ENCODE data around the gene TES.

DNA sequence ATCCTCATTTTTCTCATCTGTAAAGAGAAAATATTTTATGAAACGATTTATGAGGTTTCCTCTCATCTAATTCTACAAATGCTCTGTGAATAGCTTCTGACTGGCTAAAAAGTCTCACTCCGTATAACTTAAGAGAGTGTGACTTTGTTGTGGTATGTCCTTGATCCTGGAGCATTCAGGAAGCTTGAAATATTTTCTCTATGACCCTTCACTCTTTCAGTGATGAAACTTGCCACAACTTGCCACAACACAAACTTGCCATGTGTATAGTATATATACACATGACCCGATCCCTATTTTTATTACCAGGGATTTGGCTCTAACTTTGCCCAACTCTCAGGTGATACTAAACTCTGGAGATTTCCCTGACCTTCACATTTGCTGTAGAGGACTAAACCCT, 74.1 kb downstream of the TES start:
- TF ChIP-seq, protein P1, sequence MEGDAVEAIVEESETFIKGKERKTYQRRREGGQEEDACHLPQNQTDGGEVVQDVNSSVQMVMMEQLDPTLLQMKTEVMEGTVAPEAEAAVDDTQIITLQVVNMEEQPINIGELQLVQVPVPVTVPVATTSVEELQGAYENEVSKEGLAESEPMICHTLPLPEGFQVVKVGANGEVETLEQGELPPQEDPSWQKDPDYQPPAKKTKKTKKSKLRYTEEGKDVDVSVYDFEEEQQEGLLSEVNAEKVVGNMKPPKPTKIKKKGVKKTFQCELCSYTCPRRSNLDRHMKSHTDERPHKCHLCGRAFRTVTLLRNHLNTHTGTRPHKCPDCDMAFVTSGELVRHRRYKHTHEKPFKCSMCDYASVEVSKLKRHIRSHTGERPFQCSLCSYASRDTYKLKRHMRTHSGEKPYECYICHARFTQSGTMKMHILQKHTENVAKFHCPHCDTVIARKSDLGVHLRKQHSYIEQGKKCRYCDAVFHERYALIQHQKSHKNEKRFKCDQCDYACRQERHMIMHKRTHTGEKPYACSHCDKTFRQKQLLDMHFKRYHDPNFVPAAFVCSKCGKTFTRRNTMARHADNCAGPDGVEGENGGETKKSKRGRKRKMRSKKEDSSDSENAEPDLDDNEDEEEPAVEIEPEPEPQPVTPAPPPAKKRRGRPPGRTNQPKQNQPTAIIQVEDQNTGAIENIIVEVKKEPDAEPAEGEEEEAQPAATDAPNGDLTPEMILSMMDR (conservative IDR thresholded peaks at IDR 0.05; ENCODE audit: low read depth in 2 of 2) = no peak
- TF ChIP-seq EZH2 (IDR thresholded peaks at IDR 0.05; ENCODE audit: low read depth, unreplicated experiment) (no peak), POLR2AphosphoS5 (IDR thresholded peaks at IDR 0.05; ENCODE audit: low read depth) (no peak), EZH2phosphoT487 (IDR thresholded peaks at IDR 0.05; ENCODE audit: unreplicated experiment) (no peak), JUNB (IDR thresholded peaks at IDR 0.05; ENCODE audit: unreplicated experiment) (no peak), CREB1 (CRISPR knock-in tag; IDR thresholded peaks at IDR 0.05; ENCODE audit: low read depth) (no peak), STAT1 (IDR thresholded peaks at IDR 0.05; ENCODE audit: unreplicated experiment) (no peak), ZNF331 (CRISPR knock-in tag; IDR thresholded peaks at IDR 0.05; ENCODE audit: low read depth) (no peak), NANOG (IDR thresholded peaks at IDR 0.05; ENCODE audit: borderline replicate concordance) (no peak)
- TF ChIP-seq, protein P2, sequence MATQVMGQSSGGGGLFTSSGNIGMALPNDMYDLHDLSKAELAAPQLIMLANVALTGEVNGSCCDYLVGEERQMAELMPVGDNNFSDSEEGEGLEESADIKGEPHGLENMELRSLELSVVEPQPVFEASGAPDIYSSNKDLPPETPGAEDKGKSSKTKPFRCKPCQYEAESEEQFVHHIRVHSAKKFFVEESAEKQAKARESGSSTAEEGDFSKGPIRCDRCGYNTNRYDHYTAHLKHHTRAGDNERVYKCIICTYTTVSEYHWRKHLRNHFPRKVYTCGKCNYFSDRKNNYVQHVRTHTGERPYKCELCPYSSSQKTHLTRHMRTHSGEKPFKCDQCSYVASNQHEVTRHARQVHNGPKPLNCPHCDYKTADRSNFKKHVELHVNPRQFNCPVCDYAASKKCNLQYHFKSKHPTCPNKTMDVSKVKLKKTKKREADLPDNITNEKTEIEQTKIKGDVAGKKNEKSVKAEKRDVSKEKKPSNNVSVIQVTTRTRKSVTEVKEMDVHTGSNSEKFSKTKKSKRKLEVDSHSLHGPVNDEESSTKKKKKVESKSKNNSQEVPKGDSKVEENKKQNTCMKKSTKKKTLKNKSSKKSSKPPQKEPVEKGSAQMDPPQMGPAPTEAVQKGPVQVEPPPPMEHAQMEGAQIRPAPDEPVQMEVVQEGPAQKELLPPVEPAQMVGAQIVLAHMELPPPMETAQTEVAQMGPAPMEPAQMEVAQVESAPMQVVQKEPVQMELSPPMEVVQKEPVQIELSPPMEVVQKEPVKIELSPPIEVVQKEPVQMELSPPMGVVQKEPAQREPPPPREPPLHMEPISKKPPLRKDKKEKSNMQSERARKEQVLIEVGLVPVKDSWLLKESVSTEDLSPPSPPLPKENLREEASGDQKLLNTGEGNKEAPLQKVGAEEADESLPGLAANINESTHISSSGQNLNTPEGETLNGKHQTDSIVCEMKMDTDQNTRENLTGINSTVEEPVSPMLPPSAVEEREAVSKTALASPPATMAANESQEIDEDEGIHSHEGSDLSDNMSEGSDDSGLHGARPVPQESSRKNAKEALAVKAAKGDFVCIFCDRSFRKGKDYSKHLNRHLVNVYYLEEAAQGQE (IDR thresholded peaks at IDR 0.05; ENCODE audit: unreplicated experiment) = no peak
- TF ChIP-seq, protein P3, sequence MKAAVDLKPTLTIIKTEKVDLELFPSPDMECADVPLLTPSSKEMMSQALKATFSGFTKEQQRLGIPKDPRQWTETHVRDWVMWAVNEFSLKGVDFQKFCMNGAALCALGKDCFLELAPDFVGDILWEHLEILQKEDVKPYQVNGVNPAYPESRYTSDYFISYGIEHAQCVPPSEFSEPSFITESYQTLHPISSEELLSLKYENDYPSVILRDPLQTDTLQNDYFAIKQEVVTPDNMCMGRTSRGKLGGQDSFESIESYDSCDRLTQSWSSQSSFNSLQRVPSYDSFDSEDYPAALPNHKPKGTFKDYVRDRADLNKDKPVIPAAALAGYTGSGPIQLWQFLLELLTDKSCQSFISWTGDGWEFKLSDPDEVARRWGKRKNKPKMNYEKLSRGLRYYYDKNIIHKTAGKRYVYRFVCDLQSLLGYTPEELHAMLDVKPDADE (IDR thresholded peaks at IDR 0.05) = no peak
